Astrocyte (in vitro differentiated cells and primary cell): ENCODE data around the gene KDR. TPM values are rescaled to one million over a fixed set of nuclear protein-coding genes. Genes with fewer than 3 reads are reported as not detected.

Source experiments
- DNase-seq: peaks from one replicate; pipeline ENCODE4 v3.0.0-alpha.2; 2010; ENCODE audit warnings: low read depth
- FAIRE-seq: peaks from 2 replicates; lab custom pipeline; 2011; peaks lifted over from hg19 to GRCh38; lab: Jason Lieb, UNC
- H2AFZ ChIP-seq: 2 replicates; pipeline ENCODE4 v1.6.0; 2012; ENCODE audit warnings: low read depth, low read length, inconsistent platforms
- H3K27ac ChIP-seq: 2 replicates; pipeline ENCODE4 v1.5.1; 2011; ENCODE audit warnings: low read depth, low read length, inconsistent platforms
- H3K27me3 ChIP-seq: 2 replicates; pipeline ENCODE4 v1.6.0; 2011; ENCODE audit warnings: low read length, inconsistent platforms; ENCODE audit not compliant: insufficient read depth
- H3K36me3 ChIP-seq: 2 replicates; pipeline ENCODE4 v1.5.1; 2011; ENCODE audit warnings: low read length, inconsistent platforms; ENCODE audit not compliant: insufficient read depth
- H3K4me1 ChIP-seq: 2 replicates; pipeline ENCODE4 v1.5.1; 2011; ENCODE audit warnings: low read length, inconsistent platforms; ENCODE audit not compliant: insufficient read depth
- H3K4me2 ChIP-seq: 2 replicates; pipeline ENCODE4 v1.6.0; 2012; ENCODE audit warnings: low read length, inconsistent platforms
- H3K4me3 ChIP-seq: 2 replicates; pipeline ENCODE4 v1.5.1; 2011; ENCODE audit warnings: low read depth, mild to moderate bottlenecking, low read length, inconsistent platforms; ENCODE audit not compliant: insufficient read depth
- H3K79me2 ChIP-seq: 2 replicates; pipeline ENCODE4 v1.6.0; 2012; ENCODE audit warnings: mild to moderate bottlenecking, low read length, inconsistent platforms; ENCODE audit not compliant: insufficient read depth
- H3K9ac ChIP-seq: 2 replicates; pipeline ENCODE4 v1.6.0; 2012; ENCODE audit warnings: mild to moderate bottlenecking, low read length, inconsistent platforms
- H3K9me3 ChIP-seq: 2 replicates; pipeline ENCODE4 v1.5.1; 2012; ENCODE audit warnings: low read depth, mild to moderate bottlenecking, low read length, inconsistent platforms; ENCODE audit not compliant: insufficient read depth
- H4K20me1 ChIP-seq: 2 replicates; pipeline ENCODE4 v1.6.0; 2012; ENCODE audit warnings: low read length, inconsistent platforms; ENCODE audit not compliant: insufficient read depth
- H3K27ac Mint-ChIP-seq: one replicate; pipeline ENCODE4 v1.8.0; 2021; ENCODE audit warnings: mild to moderate bottlenecking, mixed read lengths; ENCODE audit not compliant: unreplicated experiment
- H3K27me3 Mint-ChIP-seq: one replicate; pipeline ENCODE4 v1.8.0; 2021; ENCODE audit warnings: low read depth, mixed read lengths; ENCODE audit not compliant: unreplicated experiment
- H3K36me3 Mint-ChIP-seq: one replicate; pipeline ENCODE4 v1.8.0; 2021; ENCODE audit warnings: low read depth, mixed read lengths; ENCODE audit not compliant: unreplicated experiment
- H3K4me1 Mint-ChIP-seq: one replicate; pipeline ENCODE4 v1.8.0; 2021; ENCODE audit warnings: low read depth, mixed read lengths; ENCODE audit not compliant: unreplicated experiment
- H3K4me3 Mint-ChIP-seq: one replicate; pipeline ENCODE4 v1.8.0; 2021; ENCODE audit warnings: mild to moderate bottlenecking, moderate library complexity, mixed read lengths; ENCODE audit not compliant: unreplicated experiment
- H3K9me3 Mint-ChIP-seq: one replicate; pipeline ENCODE4 v1.8.0; 2021; ENCODE audit warnings: mild to moderate bottlenecking, mixed read lengths; ENCODE audit not compliant: unreplicated experiment
- CTCF ChIP-seq: IDR thresholded peaks from 2 replicates; pipeline ENCODE4 v1.5.1; 2011; ENCODE audit warnings: low read depth, mild to moderate bottlenecking, inconsistent platforms, low read length, moderate library complexity; ENCODE audit not compliant: insufficient read depth
- EZH2 ChIP-seq: IDR thresholded peaks from 2 replicates; pipeline ENCODE4 v1.6.1; 2012; ENCODE audit warnings: mild to moderate bottlenecking, low read length, inconsistent platforms; ENCODE audit not compliant: insufficient read depth
- total RNA-seq: library from RNA; stranded (reverse); gene quantifications from 2 replicates; pipeline ENCODE4 v1.2.1, GENCODE V29; 2021

The KDR gene
- total RNA-seq, 1 donor from 2014 or later: 2.5 TPM

- Histone ChIP-seq H3K9ac (no peak overlapping the region), H3K4me3 (no peak overlapping the region), H2AFZ (no peak overlapping the region), H3K36me3 (no peaks in the 10 kb centered on the region), H3K27me3 (no peaks in the 10 kb centered on the region), H3K27ac (no peak overlapping the region), H3K4me2 (no peak overlapping the region), H3K4me1 (peaks cover 5% of the 10 kb centered on the region), H4K20me1 (no peaks in the 10 kb centered on the region), H3K79me2 (no peaks in the 10 kb centered on the region), H3K9me3 (no peaks in the 10 kb centered on the region)
- FAIRE-seq (no peak), DNase-seq (peak; percentile 21)
- H3K27me3 Mint-ChIP-seq: peaks cover 2% of the 10 kb centered on the region
- H3K36me3 Mint-ChIP-seq: no peaks in the 10 kb centered on the region
- peaks cover 13% of the 10 kb centered on the region for H3K9me3 Mint-ChIP-seq
- peaks cover 9% of the 10 kb centered on the region for H3K4me1 Mint-ChIP-seq
- no peak for TF ChIP-seq CTCF
- no peak for TF ChIP-seq EZH2
- no peak overlapping the region for H3K27ac Mint-ChIP-seq
- H3K4me3 Mint-ChIP-seq: no peak overlapping the region
These were observed 87.1 kb downstream of the KDR start for GRCh38 chr4:55038176-55038890.

- no peak overlapping the region for H3K4me2 ChIP-seq
- Mint-ChIP-seq H3K27me3 (peaks cover 2% of the 10 kb centered on the region), H3K4me1 (peaks cover 12% of the 10 kb centered on the region), H3K36me3 (no peaks in the 10 kb centered on the region), H3K4me3 (no peak overlapping the region), H3K9me3 (peaks cover 13% of the 10 kb centered on the region), H3K27ac (no peak overlapping the region)
- no peak overlapping the region for H2AFZ ChIP-seq
- DNase-seq (no peak), FAIRE-seq (no peak)
- no peak overlapping the region for H3K27ac ChIP-seq
- H3K36me3 ChIP-seq: no peaks in the 10 kb centered on the region
- no peak for TF ChIP-seq CTCF
- no peak for TF ChIP-seq EZH2
- H3K27me3 ChIP-seq: no peaks in the 10 kb centered on the region
- no peak overlapping the region for H3K4me3 ChIP-seq
- H4K20me1 ChIP-seq: no peaks in the 10 kb centered on the region
- no peaks in the 10 kb centered on the region for H3K79me2 ChIP-seq
- H3K9me3 ChIP-seq: no peaks in the 10 kb centered on the region
- H3K9ac ChIP-seq: no peak overlapping the region
- peaks cover 9% of the 10 kb centered on the region for H3K4me1 ChIP-seq
These were observed 87.7 kb downstream of the KDR start for GRCh38 chr4:55037728-55038127.

- no peak overlapping the region for H2AFZ ChIP-seq
- Mint-ChIP-seq H3K9me3 (peaks cover 9% of the 10 kb centered on the region), H3K27me3 (peaks cover 2% of the 10 kb centered on the region), H3K4me3 (no peak overlapping the region), H3K36me3 (no peaks in the 10 kb centered on the region), H3K27ac (no peak overlapping the region), H3K4me1 (peaks cover 12% of the 10 kb centered on the region)
- H3K4me1 ChIP-seq: peaks cover 9% of the 10 kb centered on the region
- no peak overlapping the region for H3K4me3 ChIP-seq
- no peaks in the 10 kb centered on the region for H3K79me2 ChIP-seq
- H3K27me3 ChIP-seq: no peaks in the 10 kb centered on the region
- no peak overlapping the region for H3K27ac ChIP-seq
- TF ChIP-seq CTCF: no peak
- no peak for TF ChIP-seq EZH2
- no peaks in the 10 kb centered on the region for H4K20me1 ChIP-seq
- FAIRE-seq (no peak), DNase-seq (no peak)
- H3K9me3 ChIP-seq: no peaks in the 10 kb centered on the region
- H3K4me2 ChIP-seq: no peak overlapping the region
- H3K36me3 ChIP-seq: no peaks in the 10 kb centered on the region
- no peak overlapping the region for H3K9ac ChIP-seq
These were observed 89.0 kb downstream of the KDR start for GRCh38 chr4:55036405-55036804.
